Activated naive CD8-positive, alpha-beta T cell treated with anti-CD3 and anti-CD28 coated beads, Interleukin-2, amount 50 U/mL, for 24 hours (primary cell): ENCODE measurements around the gene GASK1A.
"Not testable (repeated sequence)": the region's sequence is repeated elsewhere in the genome, so short reads cannot be mapped to it uniquely, and the experiment has no call there.

ENCODE experiments used
- ATAC-seq: fragments of 150-1000 bp; cut with Tn5 transposase; one replicate; pipeline ENCODE4 v1.10.0; 2021
- DNase-seq: peaks from one replicate; pipeline ENCODE4 v3.0.0; 2021
- H3K27ac Mint-ChIP-seq: one replicate; pipeline ENCODE4 v1.8.0; 2021; ENCODE audit warnings: mild to moderate bottlenecking, mixed read lengths
- H3K27me3 Mint-ChIP-seq: one replicate; pipeline ENCODE4 v1.8.0; 2021; ENCODE audit warnings: mixed read lengths
- H3K36me3 Mint-ChIP-seq: one replicate; pipeline ENCODE4 v1.8.0; 2021; ENCODE audit warnings: low read depth, mixed read lengths
- H3K4me1 Mint-ChIP-seq: one replicate; pipeline ENCODE4 v1.8.0; 2021; ENCODE audit warnings: mixed read lengths
- H3K4me3 Mint-ChIP-seq: one replicate; pipeline ENCODE4 v1.8.0; 2021; ENCODE audit warnings: mild to moderate bottlenecking, moderate library complexity, mixed read lengths
- H3K9me3 Mint-ChIP-seq: one replicate; pipeline ENCODE4 v1.8.0; 2021; ENCODE audit warnings: mixed read lengths

Gene GASK1A

DNA sequence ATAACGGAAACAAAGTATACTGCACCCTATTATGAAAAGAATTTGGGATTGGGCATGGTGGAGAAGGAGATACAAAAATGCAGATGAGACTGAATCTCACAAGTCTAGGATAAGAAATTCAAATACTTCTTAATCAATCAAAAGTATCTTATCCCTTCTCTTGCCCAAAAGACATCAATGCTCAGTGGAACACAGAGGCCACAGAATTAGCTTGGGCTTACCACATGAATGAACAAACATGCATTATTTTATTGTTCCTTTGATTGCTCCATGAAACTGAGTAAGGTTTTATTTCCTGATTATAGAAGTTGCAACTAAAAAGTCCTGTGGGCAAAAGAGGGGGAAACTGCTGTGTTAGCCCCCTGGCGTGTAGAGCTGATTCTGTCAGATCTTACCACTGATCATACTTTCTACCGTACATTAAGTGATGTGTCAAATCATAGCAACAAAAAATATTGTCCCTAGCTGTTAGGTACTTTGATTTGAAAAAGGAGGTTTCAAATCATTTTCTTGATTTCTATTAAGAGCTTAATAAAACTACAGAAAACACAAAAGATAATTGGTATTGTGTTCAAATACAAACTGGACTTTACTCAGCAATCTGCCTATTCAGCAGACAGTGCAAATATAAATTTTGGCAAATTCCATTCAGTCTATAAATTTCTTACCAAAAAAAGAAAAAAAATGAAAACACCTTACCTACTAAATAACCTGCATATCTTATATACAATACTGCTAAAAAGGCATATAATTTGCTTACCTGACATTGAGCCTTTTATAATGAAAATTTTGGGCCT lies 7.9 kb upstream of the GASK1A start:
- DNase-seq (no peak), ATAC-seq (no peak)
- no peaks in the 10 kb centered on the region for H3K27me3 Mint-ChIP-seq
- H3K4me3 Mint-ChIP-seq = no peak overlapping the region
- H3K36me3 Mint-ChIP-seq = peaks cover 7% of the 10 kb centered on the region
- H3K27ac Mint-ChIP-seq = no peak overlapping the region
- H3K9me3 Mint-ChIP-seq = peaks cover 21% of the 10 kb centered on the region
- no peaks in the 10 kb centered on the region for H3K4me1 Mint-ChIP-seq

DNA sequence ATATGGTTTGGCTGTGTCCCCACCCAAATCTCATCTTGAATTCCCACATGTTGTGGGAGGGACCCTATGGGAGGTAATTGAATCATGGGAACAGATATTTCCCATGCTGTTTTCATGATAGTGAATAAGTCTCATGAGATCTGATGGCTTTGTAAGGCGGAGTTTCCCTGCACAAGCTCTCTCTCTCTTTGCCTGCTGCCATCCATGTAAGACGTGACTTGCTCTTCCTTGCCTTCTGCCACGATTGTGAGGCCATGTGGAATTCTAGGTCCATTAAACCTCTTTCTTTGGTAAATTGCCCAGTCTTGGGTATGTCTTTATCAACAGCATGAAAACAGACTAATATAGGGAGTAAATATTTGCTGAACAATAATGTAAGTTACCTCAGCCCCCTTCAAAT lies 4.2 kb upstream of the GASK1A start:
- not testable (repeated sequence) for DNase-seq, H3K36me3 Mint-ChIP-seq, ATAC-seq, H3K27ac Mint-ChIP-seq, H3K4me3 Mint-ChIP-seq, H3K4me1 Mint-ChIP-seq
- H3K9me3 Mint-ChIP-seq = peaks cover 21% of the 10 kb centered on the region
- H3K27me3 Mint-ChIP-seq = peaks cover 20% of the 10 kb centered on the region

DNA sequence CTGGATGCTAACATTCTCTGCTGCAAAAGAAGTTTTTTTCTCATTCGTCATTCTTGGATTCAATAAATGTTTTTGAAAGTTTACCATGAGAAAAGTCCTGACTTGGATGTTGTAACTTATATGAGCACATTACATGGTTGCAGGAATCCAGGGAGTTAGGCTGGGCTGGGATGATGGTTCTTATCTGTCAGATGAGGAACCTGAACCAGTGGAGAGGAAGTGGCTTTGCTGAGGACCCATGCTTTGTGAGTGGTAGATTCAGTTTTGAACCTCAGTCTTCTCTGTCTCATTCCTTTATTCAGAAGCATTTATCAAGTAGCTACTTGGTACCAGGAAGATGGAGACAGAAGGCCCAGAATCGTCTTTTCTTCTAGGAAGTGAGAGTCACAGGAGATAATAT lies 3.7 kb upstream of the GASK1A start:
- no peak for DNase-seq
- peaks cover 25% of the 10 kb centered on the region for H3K27me3 Mint-ChIP-seq

DNA sequence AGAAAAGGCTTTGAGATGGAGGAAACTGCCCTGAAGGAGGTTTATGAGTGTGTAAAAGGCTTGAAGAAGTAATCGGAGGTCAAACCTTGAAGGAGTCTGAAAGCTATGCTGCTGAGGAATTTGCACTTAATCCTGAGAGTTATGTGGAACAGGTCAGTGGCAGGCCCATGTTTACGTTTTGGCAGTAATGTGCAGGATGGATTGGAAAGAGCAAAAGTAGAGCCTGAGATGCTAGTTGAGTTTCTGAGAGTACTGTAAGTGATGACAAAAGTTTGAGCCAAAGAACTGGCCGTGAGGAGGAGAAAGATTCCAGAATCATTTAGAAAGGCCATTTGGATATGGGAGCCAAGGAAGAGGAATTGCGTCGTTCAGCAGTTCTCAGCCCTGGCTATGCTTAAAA lies 3.2 kb upstream of the GASK1A start:
- H3K4me3 Mint-ChIP-seq = no peak overlapping the region
- no peak overlapping the region for H3K27ac Mint-ChIP-seq
- H3K4me1 Mint-ChIP-seq = no peaks in the 10 kb centered on the region
- ATAC-seq (no peak), DNase-seq (no peak)
- H3K36me3 Mint-ChIP-seq = peaks cover 10% of the 10 kb centered on the region
- peaks cover 21% of the 10 kb centered on the region for H3K9me3 Mint-ChIP-seq
- peaks cover 30% of the 10 kb centered on the region for H3K27me3 Mint-ChIP-seq

More for the DNA sequence above, 3.7 kb upstream of the GASK1A start:
- Mint-ChIP-seq H3K9me3 (peaks cover 21% of the 10 kb centered on the region), H3K4me1 (no peaks in the 10 kb centered on the region), H3K27ac (no peak overlapping the region), H3K4me3 (no peak overlapping the region), H3K36me3 (peaks cover 10% of the 10 kb centered on the region)
- ATAC-seq = no peak

DNA sequence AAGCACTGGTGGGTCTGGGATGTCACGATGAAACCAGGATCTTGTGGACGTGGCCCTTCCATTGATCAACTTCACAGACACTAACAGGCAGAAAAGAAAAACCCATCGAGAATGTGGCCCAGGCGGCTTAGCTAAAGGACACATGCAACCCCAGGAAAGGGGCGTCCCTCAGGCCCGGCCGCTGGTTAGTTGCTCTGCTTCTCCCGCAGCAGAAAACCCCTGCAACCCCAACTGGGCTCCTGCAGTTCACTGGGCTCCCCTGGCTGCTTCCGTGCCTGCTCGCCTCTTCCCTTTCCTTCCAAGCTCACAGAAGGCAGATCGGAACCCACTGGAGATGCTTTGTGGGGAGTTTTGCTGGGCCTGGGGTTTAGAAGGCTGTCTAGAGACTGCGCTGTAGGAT lies 1.1 kb downstream of the GASK1A start:
- Mint-ChIP-seq H3K36me3 (peaks cover 3% of the 10 kb centered on the region), H3K27ac (no peak overlapping the region), H3K27me3 (peaks cover 35% of the 10 kb centered on the region), H3K9me3 (peaks cover 8% of the 10 kb centered on the region), H3K4me1 (no peaks in the 10 kb centered on the region), H3K4me3 (peak overlapping the region; percentile 68)
- ATAC-seq = no peak
- DNase-seq = no peak

DNA sequence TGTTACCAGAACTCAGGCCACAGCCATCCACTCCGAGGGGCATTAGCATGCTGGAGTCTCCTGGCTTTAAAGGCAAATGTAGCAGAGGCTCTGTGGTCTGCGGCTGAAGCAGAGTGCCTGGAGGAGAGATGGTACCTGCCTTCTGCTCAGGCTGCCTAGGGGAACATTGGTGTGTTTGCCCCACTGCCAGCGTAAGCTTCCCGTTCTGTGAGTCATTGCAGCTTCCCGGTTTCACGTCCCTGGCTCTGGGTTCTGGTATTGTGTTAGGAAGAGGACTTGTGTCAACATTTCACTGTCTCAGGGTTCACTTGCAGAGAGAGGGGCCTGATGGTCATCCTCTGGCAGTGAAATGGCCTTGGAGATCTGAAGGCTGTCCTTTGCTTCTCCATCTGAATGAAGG lies 1.8 kb downstream of the GASK1A start:
- no peak overlapping the region for H3K27ac Mint-ChIP-seq
- H3K27me3 Mint-ChIP-seq = peaks cover 35% of the 10 kb centered on the region
- H3K36me3 Mint-ChIP-seq = peaks cover 3% of the 10 kb centered on the region
- ATAC-seq (no peak), DNase-seq (no peak)
- no peak overlapping the region for H3K4me3 Mint-ChIP-seq
- H3K9me3 Mint-ChIP-seq = peaks cover 1% of the 10 kb centered on the region
- H3K4me1 Mint-ChIP-seq = no peaks in the 10 kb centered on the region

DNA sequence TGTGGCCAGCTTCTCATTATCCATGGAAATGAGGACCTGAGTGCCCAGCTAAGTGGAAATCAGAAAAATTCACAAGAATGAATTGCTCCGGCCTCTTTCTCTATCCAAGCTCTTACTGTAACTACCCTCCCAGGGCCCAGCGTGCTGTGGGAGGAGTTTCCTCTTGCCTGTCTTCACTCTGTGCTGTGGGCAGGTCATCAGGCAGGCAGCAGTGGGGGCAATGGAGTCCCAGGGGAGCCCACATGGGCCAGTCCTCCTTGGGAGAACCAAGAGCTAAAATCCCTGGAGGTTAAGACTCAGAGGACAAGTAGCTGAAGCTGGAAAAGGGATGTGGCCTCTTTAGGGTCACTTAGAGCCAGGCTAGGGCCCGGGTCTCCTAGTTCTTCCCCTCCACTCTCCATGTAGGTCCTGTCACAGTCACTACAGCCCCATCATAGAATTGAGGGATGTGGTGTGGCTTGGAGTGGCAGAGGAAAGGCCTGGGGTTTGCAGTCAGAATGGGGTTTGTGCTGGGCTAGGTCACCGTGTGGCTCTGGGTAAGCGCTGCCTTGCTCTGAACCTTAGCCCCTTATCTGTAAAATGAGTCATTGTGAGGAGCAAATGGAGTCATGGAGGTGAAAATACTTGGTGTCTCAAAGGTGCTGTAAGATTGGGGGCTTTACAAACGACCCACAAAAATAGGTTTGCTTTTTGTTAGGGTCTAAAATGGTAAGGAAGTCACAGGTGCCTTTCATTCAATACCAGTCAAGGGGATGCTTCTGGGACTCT lies 3.7 kb downstream of the GASK1A start:
- Mint-ChIP-seq H3K36me3 (no peaks in the 10 kb centered on the region), H3K27me3 (peaks cover 31% of the 10 kb centered on the region), H3K4me3 (no peak overlapping the region), H3K9me3 (no peaks in the 10 kb centered on the region), H3K4me1 (no peaks in the 10 kb centered on the region), H3K27ac (no peak overlapping the region)
- DNase-seq = no peak
- no peak for ATAC-seq

DNA sequence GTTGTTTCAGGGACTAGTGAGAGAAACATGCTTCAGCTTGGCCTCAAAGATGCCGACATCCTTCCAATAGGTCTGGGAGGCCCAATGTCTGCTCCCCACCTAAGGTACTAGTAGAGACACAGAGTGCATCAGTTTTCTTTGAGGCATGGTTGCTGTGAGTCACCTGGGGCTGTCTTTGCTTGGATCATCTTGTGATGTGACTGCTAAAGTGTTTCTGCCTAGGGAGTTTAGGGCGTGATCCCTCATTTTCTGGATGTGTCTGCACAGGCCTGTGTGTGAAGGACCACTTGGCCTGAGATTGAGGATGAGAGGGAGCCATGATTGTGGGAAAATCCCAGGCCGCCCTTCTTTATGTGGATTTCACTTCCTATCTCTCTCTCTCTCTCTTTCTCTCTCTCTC lies 4.8 kb downstream of the GASK1A start:
- Mint-ChIP-seq H3K27me3 (peaks cover 20% of the 10 kb centered on the region), H3K4me1 (no peaks in the 10 kb centered on the region), H3K27ac (no peak overlapping the region), H3K36me3 (no peaks in the 10 kb centered on the region), H3K4me3 (no peak overlapping the region), H3K9me3 (no peaks in the 10 kb centered on the region)
- no peak for DNase-seq
- no peak for ATAC-seq

DNA sequence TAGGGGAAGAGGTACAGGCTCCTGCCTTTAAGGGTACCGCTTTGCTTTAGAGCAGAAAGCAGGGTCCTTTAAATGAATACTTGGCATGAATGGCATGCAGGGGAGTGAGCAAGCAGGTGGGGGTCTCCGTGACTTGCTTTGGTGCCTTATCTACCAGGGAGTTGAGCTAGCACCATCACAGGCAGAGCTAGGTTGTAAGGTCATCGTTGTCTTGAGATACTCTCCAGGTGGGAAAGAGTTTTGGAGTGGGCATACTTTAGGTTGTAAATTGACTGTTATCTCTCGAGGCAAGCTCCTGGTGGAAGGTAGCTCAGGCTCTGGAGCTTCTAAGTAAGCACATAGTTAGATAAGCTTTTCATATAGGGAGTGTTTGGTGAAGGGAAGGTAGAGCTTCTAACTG lies 5.6 kb downstream of the GASK1A start:
- no peaks in the 10 kb centered on the region for H3K9me3 Mint-ChIP-seq
- H3K4me3 Mint-ChIP-seq = no peak overlapping the region
- no peaks in the 10 kb centered on the region for H3K36me3 Mint-ChIP-seq
- H3K4me1 Mint-ChIP-seq = no peaks in the 10 kb centered on the region
- no peak overlapping the region for H3K27ac Mint-ChIP-seq
- DNase-seq (no peak), ATAC-seq (no peak)
- peaks cover 18% of the 10 kb centered on the region for H3K27me3 Mint-ChIP-seq

DNA sequence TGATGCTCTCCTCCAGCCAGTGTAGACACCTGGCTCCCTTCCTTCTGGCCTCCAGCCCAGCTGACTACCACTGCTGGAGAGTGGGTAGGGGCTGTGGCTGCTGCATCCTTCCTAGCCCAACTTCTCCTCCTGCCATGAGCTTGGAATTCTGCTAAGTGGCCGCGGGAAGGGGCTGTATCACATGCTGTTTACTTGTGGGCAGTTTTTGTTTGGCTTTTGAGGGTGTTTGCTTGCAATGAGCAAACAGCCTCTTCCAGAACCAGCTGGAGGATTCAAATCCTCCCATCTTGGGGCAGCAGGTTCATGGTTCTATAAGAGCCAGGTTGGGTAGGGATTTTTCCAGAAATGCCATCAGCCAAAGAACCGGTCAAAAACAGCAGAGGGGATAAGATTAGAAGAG lies 9.0 kb downstream of the GASK1A start:
- ATAC-seq (no peak), DNase-seq (no peak)
- Mint-ChIP-seq H3K27me3 (no peaks in the 10 kb centered on the region), H3K9me3 (no peaks in the 10 kb centered on the region), H3K4me1 (no peaks in the 10 kb centered on the region), H3K27ac (no peak overlapping the region), H3K36me3 (no peaks in the 10 kb centered on the region), H3K4me3 (no peak overlapping the region)

DNA sequence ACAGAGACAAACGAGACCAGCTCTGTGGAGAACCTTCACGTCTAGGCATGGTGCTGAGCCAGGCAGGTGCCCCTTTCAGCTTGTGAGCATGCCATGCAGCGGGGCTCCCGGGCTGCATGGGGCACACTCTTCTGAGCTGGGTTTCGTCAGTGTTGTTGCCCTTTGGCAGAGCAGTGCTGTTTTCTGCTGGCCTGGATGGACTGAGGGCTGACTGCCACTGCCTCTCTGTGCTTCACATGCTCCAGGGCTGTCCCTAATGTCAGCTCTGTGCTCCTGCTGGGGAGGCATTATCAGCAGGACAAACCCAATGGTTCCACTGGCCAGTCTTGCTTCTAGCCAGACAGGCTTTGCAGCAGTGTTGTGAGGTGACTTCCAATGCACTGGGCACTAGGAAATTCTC lies 9.5 kb downstream of the GASK1A start:
- DNase-seq (no peak), ATAC-seq (peak; percentile 28)
- Mint-ChIP-seq H3K4me1 (no peaks in the 10 kb centered on the region), H3K4me3 (no peak overlapping the region), H3K27me3 (no peaks in the 10 kb centered on the region), H3K27ac (no peak overlapping the region), H3K36me3 (no peaks in the 10 kb centered on the region), H3K9me3 (no peaks in the 10 kb centered on the region)

DNA sequence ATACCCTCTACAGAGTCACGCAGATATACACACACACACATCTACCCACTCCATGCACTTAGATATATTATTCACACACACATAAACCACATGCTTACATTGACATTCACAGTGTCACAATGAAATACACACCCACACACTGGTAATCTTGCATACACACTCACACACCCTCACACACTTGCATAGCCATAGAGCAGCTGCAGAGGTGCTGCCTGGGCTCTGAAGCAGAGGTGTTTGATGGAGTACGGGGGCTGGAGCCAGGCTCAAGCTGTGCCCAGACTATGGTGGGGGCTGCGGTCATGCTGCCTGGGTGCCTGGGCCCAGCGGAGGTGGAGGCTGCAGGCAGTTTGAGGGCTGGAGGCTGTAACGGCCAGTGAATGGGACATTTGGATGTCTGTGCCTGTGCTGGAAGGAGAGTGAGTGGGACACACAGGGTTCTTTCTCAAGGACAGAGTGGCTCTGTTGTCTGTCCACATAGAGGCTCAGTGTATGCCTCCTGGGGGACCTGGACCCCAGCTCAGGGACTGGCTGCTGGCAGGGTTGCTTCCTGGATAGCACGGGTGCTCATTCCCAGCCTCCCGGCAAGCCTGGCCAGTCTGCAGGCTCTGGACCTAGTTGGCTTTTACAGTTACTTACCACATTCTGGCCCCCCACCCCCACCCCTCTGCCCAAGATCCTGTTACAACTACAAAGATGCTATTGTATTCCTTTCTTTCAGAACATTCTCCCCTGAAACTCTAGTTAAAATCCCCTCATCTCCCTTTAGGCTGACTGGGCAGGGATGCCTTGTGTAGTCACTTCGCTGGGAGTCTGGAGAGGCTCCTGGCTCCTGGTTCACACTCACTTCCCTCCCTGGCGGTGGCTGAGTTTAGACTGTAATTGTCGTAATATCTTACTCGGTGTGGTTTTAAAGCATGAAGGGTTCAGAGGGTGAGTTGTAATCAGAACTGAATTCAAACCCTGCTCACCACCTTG lies 12.5 kb downstream of the GASK1A start:
- H3K36me3 Mint-ChIP-seq = no peaks in the 10 kb centered on the region
- no peaks in the 10 kb centered on the region for H3K27me3 Mint-ChIP-seq
- no peaks in the 10 kb centered on the region for H3K9me3 Mint-ChIP-seq
- no peak for DNase-seq
- ATAC-seq = peak; percentile 10
- no peak overlapping the region for H3K4me3 Mint-ChIP-seq
- no peak overlapping the region for H3K27ac Mint-ChIP-seq
- H3K4me1 Mint-ChIP-seq = no peaks in the 10 kb centered on the region

DNA sequence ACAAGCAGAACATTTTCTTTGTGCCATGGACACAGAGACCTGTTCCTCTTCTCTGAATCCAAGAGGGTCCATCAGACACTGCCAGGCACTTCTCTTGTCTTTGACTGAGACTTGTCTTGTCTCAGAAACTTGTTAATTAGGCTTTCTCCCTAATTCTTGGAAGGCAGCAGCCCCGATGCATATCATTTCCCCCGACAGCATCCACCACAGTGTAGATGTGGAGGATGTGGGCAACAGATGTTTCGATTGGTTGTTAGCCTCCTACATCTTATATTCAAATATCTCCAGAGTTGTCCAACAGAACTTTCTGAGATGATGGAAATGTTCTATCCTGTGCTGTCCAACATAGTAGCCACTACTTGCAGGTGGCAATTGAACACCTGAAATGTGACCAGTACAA lies 15.5 kb downstream of the GASK1A start:
- Mint-ChIP-seq H3K27me3 (no peaks in the 10 kb centered on the region), H3K4me3 (no peak overlapping the region), H3K36me3 (no peaks in the 10 kb centered on the region), H3K4me1 (no peaks in the 10 kb centered on the region), H3K27ac (no peak overlapping the region), H3K9me3 (no peaks in the 10 kb centered on the region)
- ATAC-seq = no peak
- DNase-seq = no peak

DNA sequence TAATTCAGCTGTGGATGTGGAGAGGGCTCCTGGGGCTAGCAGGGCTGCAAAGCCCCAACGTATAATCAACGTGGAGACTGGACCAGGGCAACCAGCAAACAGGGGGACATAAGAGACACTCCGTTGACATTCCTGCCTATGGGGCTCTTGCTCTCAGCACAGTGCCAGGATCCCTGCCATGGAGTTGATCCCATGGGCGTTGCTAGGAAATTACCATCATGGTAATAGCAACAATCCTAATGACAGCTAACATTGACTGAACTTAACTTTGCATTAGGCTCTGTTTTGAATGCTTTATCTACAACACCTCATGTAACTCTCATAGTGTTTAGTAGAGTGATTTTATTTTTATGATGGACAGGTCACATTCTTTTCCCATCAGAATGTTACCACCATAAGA lies 16.9 kb downstream of the GASK1A start:
- Mint-ChIP-seq H3K4me1 (no peaks in the 10 kb centered on the region), H3K36me3 (no peaks in the 10 kb centered on the region), H3K27ac (no peak overlapping the region), H3K4me3 (no peak overlapping the region), H3K9me3 (no peaks in the 10 kb centered on the region), H3K27me3 (no peaks in the 10 kb centered on the region)
- ATAC-seq (no peak), DNase-seq (no peak)
